PC-3 (cell line): ENCODE results near the gene NOD1.
A peak's percentile ranks its signal among the peaks of the same experiment; 100 is the strongest.

Source experiments
- EZH2 ChIP-seq: fragments of 300-600 bp; sonication (generic); IDR thresholded peaks from one replicate; pipeline ENCODE4 v1.6.1; 2017; ENCODE audit warnings: antibody characterized with exemption, mild to moderate bottlenecking, low read length; ENCODE audit not compliant: unreplicated experiment
- EZH2phosphoT487 ChIP-seq: fragments of 300-600 bp; sonication (generic); IDR thresholded peaks from 2 replicates; pipeline ENCODE4 v1.6.1; 2018; ENCODE audit warnings: mild to moderate bottlenecking, antibody characterized with exemption, low read length, borderline replicate concordance
- TF ChIP-seq, protein P1 (sequence below): fragments of 300-600 bp; sonication (generic); conservative IDR thresholded peaks from 2 replicates; pipeline ENCODE4 v1.5.1; 2017; ENCODE audit warnings: antibody characterized with exemption, low read depth, mild to moderate bottlenecking, low read length

DNA sequence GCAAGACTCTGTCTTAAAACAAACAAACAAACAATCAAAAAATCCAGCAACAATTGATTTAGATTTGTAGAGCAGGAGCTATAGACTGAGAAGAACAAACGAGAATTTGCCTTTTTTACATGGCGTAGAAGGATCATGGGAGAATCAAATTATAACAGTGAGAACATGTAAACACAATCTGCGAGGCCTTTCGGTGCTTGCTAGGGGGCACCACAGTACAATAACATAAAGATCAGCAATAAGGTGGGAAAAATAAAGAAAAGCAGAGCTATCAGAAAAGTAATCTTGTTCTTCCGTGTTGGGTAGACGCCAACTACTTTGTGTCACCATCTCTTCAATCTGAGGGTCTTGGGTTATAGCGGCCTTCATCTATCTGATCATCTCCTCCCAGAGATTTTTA is 82.2 kb downstream of the NOD1 start:
- TF ChIP-seq, protein P1, sequence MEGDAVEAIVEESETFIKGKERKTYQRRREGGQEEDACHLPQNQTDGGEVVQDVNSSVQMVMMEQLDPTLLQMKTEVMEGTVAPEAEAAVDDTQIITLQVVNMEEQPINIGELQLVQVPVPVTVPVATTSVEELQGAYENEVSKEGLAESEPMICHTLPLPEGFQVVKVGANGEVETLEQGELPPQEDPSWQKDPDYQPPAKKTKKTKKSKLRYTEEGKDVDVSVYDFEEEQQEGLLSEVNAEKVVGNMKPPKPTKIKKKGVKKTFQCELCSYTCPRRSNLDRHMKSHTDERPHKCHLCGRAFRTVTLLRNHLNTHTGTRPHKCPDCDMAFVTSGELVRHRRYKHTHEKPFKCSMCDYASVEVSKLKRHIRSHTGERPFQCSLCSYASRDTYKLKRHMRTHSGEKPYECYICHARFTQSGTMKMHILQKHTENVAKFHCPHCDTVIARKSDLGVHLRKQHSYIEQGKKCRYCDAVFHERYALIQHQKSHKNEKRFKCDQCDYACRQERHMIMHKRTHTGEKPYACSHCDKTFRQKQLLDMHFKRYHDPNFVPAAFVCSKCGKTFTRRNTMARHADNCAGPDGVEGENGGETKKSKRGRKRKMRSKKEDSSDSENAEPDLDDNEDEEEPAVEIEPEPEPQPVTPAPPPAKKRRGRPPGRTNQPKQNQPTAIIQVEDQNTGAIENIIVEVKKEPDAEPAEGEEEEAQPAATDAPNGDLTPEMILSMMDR = peak; percentile 45; the same call in 1 of the 2 replicates
- TF ChIP-seq EZH2phosphoT487 (no peak), EZH2 (no peak)
